ENCODE data around the gene ARIH2. TPM values are rescaled to one million over a fixed set of nuclear protein-coding genes. Genes with fewer than 3 reads are reported as not detected.

ARIH2 gene
- polyA plus RNA-seq, 4 donors, result 42.7 to 70.1 (median 47.2) TPM

DNA sequence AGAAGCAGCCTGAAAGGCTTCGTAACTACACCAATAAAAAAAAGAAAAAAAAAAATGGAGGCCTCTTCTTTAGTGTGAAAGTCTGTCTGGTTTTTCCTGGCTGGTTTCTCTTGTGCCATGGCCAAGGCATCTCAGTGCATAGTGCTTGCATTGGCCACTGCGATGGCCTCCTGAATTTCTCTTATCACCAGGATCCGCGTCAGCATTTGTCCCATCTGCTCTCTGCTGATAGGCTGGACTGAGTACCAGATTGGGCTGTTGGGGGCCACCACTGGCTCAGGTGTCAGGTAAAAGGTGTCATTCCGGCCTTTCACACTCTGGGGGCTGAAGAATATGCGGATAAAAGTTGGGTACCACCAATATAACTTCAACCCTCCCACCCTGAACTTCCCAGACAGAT, 111.7 kb downstream of the ARIH2 start:
- Histone ChIP-seq H3K27me3 (ENCODE audit: control insufficient read depth in 3 of 3, insufficient read depth in 3 of 3, low read length in 3 of 3) (no peaks in the 10 kb centered on the region), H3K4me3 (ENCODE audit: low read depth in 1 of 3, low read length in 3 of 3) (no peak overlapping the region), H3K9me3 (ENCODE audit: control insufficient read depth in 2 of 2, insufficient read depth in 1 of 2, low read depth in 1 of 2, low read length in 1 of 2) (no peaks in the 10 kb centered on the region), H3K4me1 (ENCODE audit: control insufficient read depth in 3 of 3, insufficient read depth in 2 of 3, low read depth in 1 of 3, low read length in 2 of 3) (peaks cover 4 to 15% (median 7%) of the 10 kb centered on the region in 3 donors), H3K36me3 (ENCODE audit: control insufficient read depth in 3 of 3, insufficient read depth in 2 of 3, low read depth in 1 of 3, low read length in 3 of 3) (peaks cover 0 to 74% (median 22%) of the 10 kb centered on the region in 3 donors), H3K27ac (ENCODE audit: low read depth in 1 of 3, low read length in 2 of 3) (no peak overlapping the region)
- 84 to 90% (median 85%) methylated on average over 6 of the region's 6 CpGs for WGBS, 3 donors
- FAIRE-seq, result no peak
- DNase-seq, result no peak

GRCh38 chr3:49032646-49033304, 114.1 kb downstream of the ARIH2 start:
- H3K27me3 ChIP-seq (ENCODE audit: control insufficient read depth in 3 of 3, insufficient read depth in 3 of 3, low read length in 3 of 3), result no peaks in the 10 kb centered on the region
- H3K4me3 ChIP-seq (ENCODE audit: low read depth in 1 of 3, low read length in 3 of 3), result no peak overlapping the region
- DNase-seq, result no peak
- peaks cover 0 to 67% (median 21%) of the 10 kb centered on the region in 3 donors for H3K36me3 ChIP-seq (ENCODE audit: control insufficient read depth in 3 of 3, insufficient read depth in 2 of 3, low read depth in 1 of 3, low read length in 3 of 3)
- H3K4me1 ChIP-seq (ENCODE audit: control insufficient read depth in 3 of 3, insufficient read depth in 2 of 3, low read depth in 1 of 3, low read length in 2 of 3), result peaks cover 4 to 10% (median 7%) of the 10 kb centered on the region in 3 donors
- whole genome bisulfite sequencing, 3 donors, result 91 to 94% (median 93%) methylated on average over 6 of the region's 6 CpGs
- no peak for FAIRE-seq
- H3K9me3 ChIP-seq (ENCODE audit: control insufficient read depth in 2 of 2, insufficient read depth in 1 of 2, low read depth in 1 of 2, low read length in 1 of 2), result no peaks in the 10 kb centered on the region
- no peak overlapping the region for H3K27ac ChIP-seq (ENCODE audit: low read depth in 1 of 3, low read length in 2 of 3)

- no peak for DNase-seq
- Histone ChIP-seq H3K27ac (ENCODE audit: low read depth in 1 of 3, low read length in 2 of 3) (no peak overlapping the region), H3K9me3 (ENCODE audit: control insufficient read depth in 2 of 2, insufficient read depth in 1 of 2, low read depth in 1 of 2, low read length in 1 of 2) (no peaks in the 10 kb centered on the region), H3K4me3 (ENCODE audit: low read depth in 1 of 3, low read length in 3 of 3) (no peak overlapping the region), H3K4me1 (ENCODE audit: control insufficient read depth in 3 of 3, insufficient read depth in 2 of 3, low read depth in 1 of 3, low read length in 2 of 3) (no peaks in the 10 kb centered on the region), H3K27me3 (ENCODE audit: control insufficient read depth in 3 of 3, insufficient read depth in 3 of 3, low read length in 3 of 3) (no peaks in the 10 kb centered on the region), H3K36me3 (ENCODE audit: control insufficient read depth in 3 of 3, insufficient read depth in 2 of 3, low read depth in 1 of 3, low read length in 3 of 3) (peaks cover 0 to 80% (median 22%) of the 10 kb centered on the region in 3 donors)
- no peak for FAIRE-seq
- WGBS, 3 donors, result 90 to 100% (median 97%) methylated on average over 2 of the region's 2 CpGs
These were observed 116.0 kb downstream of the ARIH2 start for GRCh38 chr3:49034650-49035049.

- Histone ChIP-seq H3K36me3 (ENCODE audit: control insufficient read depth in 3 of 3, insufficient read depth in 2 of 3, low read depth in 1 of 3, low read length in 3 of 3) (peaks cover 0 to 80% (median 25%) of the 10 kb centered on the region in 3 donors), H3K27me3 (ENCODE audit: control insufficient read depth in 3 of 3, insufficient read depth in 3 of 3, low read length in 3 of 3) (no peaks in the 10 kb centered on the region), H3K4me3 (ENCODE audit: low read depth in 1 of 3, low read length in 3 of 3) (no peak overlapping the region), H3K9me3 (ENCODE audit: control insufficient read depth in 2 of 2, insufficient read depth in 1 of 2, low read depth in 1 of 2, low read length in 1 of 2) (no peaks in the 10 kb centered on the region), H3K27ac (ENCODE audit: low read depth in 1 of 3, low read length in 2 of 3) (no peak overlapping the region), H3K4me1 (ENCODE audit: control insufficient read depth in 3 of 3, insufficient read depth in 2 of 3, low read depth in 1 of 3, low read length in 2 of 3) (no peaks in the 10 kb centered on the region)
- WGBS, 3 donors, result 91 to 98% (median 93%) methylated on average over 3 of the region's 3 CpGs
- FAIRE-seq (no peak), DNase-seq (no peak)
These were observed 116.6 kb downstream of the ARIH2 start for GRCh38 chr3:49035281-49035680.

Other genes with a start within 250 kb of the ARIH2 start
- gene NCKIPSD, start 232.9 kb upstream of the ARIH2 start, polyA plus RNA-seq, result 10 to 100 TPM in 3 of 4 donors, 1 to 10 TPM in 1; 8.9 to 16.7 (median 14.5) TPM
- gene IP6K2, start 201.6 kb upstream of the ARIH2 start, polyA plus RNA-seq, result 100 to 1,000 TPM in 2 of 4 donors, 10 to 100 TPM in 2; 79.5 to 167 (median 108) TPM
- gene PRKAR2A, start 71.0 kb upstream of the ARIH2 start, polyA plus RNA-seq, result 10 to 100 TPM in 3 of 4 donors, 1 to 10 TPM in 1; 8.9 to 24.1 (median 15.5) TPM
- 100 to 1,000 TPM in 1 of 4 donors, 10 to 100 TPM in 3; 38.3 to 150 (median 76.4) TPM for gene SLC25A20, start 20.0 kb upstream of the ARIH2 start, polyA plus RNA-seq
- gene P4HTM, start 71.4 kb downstream of the ARIH2 start, polyA plus RNA-seq, result 10 to 100 TPM; 30.6 to 47.6 (median 39.6) TPM
- gene WDR6, start 88.5 kb downstream of the ARIH2 start, polyA plus RNA-seq, result 100 to 1,000 TPM in 3 of 4 donors, 10 to 100 TPM in 1; 98.5 to 174 (median 146) TPM
- 10 to 100 TPM; 22.0 to 31.4 (median 23.2) TPM for gene DALRD3, start 99.7 kb downstream of the ARIH2 start, polyA plus RNA-seq
- 10 to 100 TPM; 56.8 to 82.4 (median 72.1) TPM for gene NDUFAF3, start 103.3 kb downstream of the ARIH2 start, polyA plus RNA-seq
- 100 to 1,000 TPM in 2 of 4 donors, 10 to 100 TPM in 2; 47.2 to 260 (median 141) TPM for gene IMPDH2, start 110.6 kb downstream of the ARIH2 start, polyA plus RNA-seq
- 10 to 100 TPM; 27.9 to 57.8 (median 38.8) TPM for gene QRICH1, start 175.2 kb downstream of the ARIH2 start, polyA plus RNA-seq
- 100 to 1,000 TPM; 292 to 425 (median 377) TPM for gene QARS1, start 185.9 kb downstream of the ARIH2 start, polyA plus RNA-seq
- 10 to 100 TPM; 20.1 to 39.6 (median 24.2) TPM for gene USP19, start 202.0 kb downstream of the ARIH2 start, polyA plus RNA-seq
- 100 to 1,000 TPM; 124 to 598 (median 246) TPM for gene LAMB2, start 214.2 kb downstream of the ARIH2 start, polyA plus RNA-seq
- gene CCDC71, start 247.5 kb downstream of the ARIH2 start, polyA plus RNA-seq, result 10 to 100 TPM; 13.0 to 24.2 (median 17.9) TPM